DLD1 (cell line): Measurements from ENCODE around the gene RBM33.

Source experiments
- in situ Hi-C: cut with HindIII; loops from 2 replicates; pipeline ENCODE4 v1.10.0; 2017; ENCODE audit warnings: low sequenced_read_pairs

RBM33 gene

DNA sequence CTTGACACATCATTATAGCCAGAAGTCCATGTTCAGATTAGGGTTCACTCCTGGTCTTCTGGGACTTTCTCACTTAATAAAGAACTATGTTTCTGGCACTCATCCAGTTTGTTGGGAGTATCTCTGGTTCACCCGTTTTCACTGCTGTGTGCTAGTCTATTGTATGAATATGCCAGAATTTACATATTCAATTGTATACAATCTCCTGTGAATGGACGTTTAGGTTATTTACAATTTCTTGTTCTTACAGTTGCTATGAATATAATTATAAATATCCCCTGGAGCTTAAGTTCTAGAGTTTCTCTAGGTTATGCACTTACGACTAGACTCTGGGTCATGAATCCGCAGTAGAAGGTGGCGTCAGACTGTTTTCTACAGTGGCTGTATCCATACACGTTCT lies 20.0 kb upstream of the RBM33 start:
- in situ Hi-C loops: no loop called here

DNA sequence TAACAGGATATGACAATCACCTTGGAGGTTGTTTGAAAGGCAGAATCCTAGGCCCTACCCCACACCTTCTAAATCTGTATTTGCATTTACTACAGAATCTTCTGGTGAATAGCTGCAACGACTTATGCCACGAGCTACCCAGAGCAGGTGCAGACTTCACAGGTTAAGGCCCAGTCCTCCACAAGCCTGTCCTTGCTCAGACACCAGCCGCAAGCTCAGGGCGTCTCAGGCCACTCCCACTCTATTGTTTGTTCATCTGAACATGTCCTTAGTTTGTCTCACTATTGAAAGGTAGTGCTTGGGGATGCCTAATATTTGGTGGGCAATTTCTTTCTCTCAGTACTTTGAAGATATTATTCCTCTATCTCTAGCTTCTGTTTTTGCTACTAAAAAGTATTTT lies 18.9 kb upstream of the RBM33 start:
- in situ Hi-C loops: no loop called here

DNA sequence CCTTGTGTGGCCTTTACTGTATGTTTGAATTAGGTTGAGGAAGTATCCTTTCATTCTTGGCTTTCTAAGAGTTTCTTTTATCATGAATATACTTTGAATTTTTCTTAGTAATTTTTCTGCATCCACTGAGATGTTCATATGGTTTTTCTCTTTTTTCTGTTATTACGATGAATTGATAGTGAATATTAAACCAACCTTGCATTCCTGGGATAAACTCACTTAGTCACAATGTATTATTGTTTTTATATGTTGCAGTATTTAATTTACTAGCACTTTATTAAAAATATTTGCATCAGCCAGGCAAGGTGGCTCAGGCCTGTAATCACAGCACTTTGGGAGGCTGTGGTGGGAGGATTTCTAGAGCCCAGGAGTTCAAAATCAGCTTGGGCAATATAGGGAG lies 15.3 kb upstream of the RBM33 start:
- in situ Hi-C loops: no loop called here

DNA sequence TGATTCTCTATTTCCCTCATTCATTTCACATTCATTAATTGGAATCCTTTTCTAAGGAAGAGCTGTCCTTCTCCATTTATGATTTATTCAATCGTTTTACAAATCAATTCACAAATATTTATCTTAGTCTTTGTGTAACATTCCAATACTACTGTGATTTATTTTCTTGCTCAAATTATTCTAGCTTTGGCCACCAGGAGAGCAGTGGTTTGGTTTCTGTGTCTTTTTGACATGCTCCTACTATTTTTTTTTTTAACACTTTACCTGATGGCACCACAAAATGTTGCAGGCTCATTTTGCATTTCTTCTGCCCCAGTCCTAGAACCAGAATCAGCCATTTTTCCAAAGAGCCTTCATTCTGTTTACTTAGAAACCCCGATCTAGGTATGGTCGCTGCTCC lies 13.3 kb upstream of the RBM33 start:
- in situ Hi-C loops: no loop called here

DNA sequence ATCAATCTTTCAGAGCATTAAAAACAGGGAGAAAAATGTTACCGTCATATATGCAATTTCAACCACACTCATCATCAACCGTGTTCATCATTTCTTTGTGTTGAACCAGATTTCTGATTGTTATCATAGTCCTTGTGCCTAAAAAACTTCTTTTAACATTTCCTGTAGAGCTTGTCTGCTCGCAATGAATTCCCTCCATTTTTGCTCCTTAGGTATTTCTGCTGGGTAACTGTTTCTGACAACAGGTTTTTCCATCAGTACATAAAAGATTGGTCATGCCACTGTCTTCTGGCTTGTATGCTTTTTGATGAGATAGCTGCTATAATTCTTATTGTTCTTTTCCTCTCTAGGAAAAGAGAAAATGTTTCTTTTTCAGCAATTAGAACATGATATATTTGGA lies 8.6 kb upstream of the RBM33 start:
- in situ Hi-C loops: no loop called here

DNA sequence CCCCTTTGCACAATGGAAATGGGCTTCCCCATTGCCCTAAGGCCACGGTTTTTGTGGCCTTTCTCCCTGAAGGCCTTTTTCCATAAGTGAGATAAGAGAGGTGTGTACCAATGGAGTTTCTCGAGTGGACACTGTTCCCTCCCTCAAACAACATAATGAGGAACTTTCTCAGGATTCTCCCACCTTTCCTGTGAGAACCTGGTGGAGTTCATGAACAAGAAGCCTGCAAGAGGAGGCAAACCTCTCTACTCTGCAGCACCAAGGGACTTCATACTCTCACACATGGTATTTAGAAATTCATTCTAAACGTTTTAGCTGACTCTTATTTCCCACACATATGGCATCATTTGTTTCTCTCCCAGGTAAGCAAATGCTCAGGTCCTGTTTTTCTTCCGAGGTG lies 7.3 kb upstream of the RBM33 start:
- in situ Hi-C loops: no loop called here

DNA sequence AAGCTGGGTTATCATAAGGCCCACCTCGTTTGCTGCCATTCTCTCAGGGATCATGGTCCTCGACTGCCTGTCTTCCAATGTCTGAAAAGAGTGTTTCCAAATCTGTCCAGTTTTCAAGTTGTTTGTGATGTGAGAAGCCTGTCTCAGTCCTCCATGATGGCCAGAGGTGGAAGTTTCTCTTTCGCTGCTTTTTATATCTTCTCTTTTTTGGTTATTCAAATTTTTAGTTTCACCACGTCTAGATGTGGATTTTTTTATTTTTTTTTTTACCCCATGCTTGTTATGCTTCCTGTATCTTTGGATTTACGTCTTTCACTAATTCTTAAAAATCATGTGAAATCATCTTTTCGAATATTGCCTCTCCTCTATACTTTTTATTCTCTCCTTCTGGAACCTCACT lies 6.1 kb upstream of the RBM33 start:
- in situ Hi-C loops: no loop called here

DNA sequence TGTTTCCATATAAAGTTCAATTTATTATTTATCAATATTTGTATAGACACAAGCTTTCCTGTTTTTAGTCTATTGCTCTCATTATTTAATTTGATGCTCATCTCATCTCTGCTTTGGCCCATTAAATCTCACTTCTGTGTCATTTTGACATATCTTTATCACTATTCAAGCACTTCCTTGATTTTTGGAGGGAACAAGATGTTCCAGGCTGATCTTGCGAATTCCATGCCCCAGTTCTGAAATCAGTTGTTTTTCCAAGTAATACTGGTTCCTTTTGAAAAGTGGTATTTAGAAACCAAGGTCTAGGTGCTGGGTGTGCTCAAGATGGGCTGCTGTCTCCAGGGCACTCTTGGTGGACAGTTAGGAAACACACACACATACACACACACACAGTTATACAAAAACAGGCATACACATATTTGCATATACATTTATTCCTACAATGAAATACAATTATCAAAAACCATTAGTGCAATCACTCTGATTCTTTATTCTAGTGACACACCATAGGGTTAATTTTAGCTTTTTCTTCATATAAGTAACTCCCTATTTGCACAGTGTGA lies 4.4 kb upstream of the RBM33 start:
- in situ Hi-C loops: no loop called here

DNA sequence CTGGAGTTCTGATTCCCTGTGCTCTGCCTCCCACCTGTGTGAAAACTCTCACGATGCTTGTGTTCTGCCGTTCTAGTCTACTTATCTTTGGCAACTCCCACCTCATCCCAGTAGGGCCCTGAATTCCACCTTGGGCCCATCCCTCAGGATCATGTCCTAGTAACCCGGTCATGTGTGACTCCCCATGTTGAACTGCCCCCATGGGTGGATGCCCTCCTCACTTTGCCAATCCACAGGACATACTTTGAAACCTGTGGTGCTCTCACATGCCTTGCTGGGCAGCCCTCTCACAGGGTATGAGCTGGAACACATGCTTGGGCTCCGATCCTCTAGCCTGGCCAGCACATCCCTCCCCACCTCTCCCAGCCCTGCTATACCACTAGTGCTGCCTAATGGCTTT lies 3.8 kb upstream of the RBM33 start:
- in situ Hi-C loops: no loop called here

DNA sequence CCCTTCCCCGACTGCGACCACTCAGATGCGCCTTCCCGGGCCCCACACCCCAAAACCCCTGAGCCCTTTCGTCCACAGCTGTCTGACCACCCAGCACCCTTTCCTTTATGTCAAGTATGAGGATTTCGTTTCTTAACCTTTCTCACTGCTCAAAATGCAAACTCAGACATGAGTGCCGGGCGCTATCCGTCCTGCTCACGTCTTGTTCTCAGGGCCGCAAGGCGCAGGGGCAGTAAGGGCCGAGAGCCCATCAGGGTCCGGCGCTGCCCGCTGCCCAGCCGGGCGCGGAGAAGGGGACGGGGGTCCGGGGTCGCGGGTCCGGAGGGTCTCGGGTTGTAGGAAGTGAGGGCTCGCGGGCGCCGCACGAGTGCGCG lies 670 bp upstream of the RBM33 start:
- in situ Hi-C loops: no loop called here

DNA sequence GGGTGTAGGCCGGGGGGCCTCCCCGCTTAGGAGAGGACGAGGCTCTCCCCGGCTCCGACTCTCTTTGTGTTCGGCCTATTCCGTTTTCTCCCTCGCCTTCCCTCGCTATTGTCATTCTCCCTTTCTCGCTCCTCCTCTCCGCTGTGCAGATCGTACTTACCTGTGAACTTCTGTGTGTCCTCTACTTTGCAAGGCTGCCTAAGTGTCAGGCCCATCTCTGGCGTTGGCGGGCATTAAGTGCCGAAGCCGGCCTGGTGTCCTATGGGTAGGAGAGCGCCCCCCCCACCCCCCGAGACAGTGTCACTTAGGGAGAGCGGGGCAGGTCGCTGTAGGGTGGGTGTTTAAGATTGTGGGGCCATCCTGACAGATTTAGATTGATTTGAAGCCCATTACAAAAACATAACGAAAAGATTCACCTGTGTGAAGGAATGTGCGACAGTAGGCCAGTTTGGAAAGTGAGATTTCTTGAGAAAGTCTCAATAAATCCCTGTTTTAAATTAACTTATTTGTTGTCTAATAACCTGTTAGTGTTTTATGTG lies 579 bp downstream of the RBM33 start:
- in situ Hi-C loops: no loop called here

DNA sequence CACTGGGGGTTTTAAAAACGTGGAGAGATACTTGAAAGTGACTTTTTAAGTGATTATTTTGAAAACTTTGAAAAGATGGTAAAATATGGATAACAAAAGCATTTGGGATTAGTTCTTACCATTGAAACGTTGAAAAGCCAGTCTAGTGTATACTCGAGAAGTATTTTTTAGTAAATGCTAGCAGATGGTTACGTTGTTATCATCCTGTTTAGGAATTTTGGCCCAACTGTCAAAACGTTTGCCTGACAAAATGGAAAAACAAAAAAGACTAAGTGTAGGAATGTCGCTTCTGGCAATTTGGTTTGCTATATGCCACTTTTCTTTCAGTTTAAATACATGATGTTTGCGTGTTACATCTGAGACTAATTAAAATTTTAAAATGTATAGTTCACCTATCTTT lies 1.2 kb downstream of the RBM33 start:
- in situ Hi-C loops: no loop called here

DNA sequence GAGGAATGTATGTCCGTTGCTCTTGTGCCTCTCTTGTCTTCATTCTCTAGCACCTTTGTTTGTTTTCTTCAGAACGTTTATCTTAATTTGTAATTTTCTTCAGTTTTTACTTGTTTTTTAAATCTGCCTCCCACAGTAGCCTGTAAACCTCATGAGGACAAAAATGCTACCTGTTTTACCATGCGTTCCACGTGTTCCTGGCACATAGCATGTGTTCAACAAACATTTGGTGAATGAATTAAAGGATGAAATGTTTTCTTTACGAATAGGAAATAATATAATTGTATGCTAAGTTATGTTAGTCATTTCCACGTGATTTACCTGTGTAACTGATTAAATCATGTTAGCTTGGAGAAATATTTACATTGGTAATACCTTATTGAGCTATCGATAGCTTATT lies 2.2 kb downstream of the RBM33 start:
- in situ Hi-C loops: no loop called here

DNA sequence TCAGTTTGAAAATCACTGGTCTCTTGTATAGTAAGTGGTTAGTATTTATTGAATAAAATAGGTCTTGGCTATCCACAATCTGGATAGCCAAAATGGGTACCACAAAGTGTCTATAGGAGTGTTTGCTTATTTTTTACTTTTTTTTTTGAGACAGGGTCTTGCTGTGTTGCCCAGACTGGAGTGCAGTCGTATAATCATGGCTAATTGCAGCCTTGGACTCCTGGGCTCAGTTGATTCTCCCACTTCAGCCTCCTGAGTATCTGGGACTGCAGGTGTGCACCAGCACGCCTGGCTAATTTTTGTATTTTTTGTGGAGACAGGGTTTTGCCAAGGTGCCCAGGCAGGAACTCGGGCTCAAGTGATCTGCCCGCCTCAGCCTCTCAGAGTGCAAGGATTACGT lies 2.8 kb downstream of the RBM33 start:
- in situ Hi-C loops: no loop called here

DNA sequence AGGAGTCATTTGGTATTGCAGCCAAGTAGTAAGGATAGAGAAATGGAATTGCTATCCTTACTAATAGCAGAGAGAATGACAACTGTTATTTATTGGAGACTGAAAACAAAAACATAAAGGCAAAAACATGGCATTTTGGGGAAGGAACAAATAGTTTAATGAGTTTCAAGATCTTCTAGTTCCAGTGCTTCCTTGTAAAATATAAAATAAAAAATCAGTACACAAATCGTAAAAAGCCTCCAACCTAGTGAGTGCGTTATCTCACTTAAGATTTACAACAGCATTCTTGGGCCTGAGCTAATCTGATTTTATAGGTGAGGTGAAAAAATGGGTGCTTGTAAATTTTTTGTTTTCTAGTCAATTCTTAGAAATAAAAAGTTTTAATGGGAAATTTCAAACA lies 3.3 kb downstream of the RBM33 start:
- in situ Hi-C loops: no loop called here

DNA sequence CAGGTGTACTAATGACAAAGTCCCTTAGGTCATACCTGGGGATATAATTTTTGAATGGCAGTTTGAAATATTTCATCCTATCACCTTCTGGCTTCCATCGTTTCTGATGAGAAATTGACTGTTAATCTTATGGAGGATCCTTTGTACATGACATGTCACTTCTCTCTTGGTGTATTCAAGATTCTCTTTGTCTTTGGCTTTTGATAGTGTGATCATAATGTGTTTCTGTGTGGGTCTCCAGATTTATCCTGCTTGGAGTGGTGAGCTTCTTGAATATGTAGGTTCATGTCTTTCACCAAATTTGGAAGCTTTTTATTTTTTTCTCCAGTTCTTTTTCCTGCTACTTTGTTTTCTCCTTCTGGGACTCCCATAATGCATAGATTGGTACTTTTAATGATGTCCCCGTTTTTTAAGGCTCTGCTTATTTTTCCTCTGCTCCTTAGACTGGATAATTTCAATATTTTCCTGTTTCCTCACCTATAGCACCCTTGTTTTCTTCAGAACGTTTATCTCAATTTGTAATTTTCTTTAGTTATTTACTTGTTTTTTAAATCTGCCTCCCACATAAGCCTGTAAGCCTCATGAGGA lies 4.4 kb downstream of the RBM33 start:
- in situ Hi-C loops: no loop called here

DNA sequence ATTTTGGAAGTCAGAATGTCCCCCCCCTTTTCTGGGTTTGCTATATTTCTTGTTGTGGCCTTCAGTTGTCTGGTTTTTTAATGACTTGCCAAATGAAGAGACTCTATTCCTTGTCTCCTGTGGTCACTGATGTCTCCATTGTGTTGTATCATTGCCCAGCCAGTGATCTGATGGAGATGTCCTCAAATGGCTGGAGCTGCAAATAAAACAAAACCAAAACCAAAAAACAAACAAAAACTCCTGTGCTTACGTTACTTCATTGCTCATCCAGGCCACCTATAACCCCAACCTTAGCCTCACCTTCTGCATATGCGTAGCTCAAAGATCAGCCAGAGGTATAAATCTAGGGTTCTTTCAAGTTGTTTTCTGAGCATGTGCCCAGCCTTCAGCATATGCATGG lies 5.1 kb downstream of the RBM33 start:
- in situ Hi-C loops: no loop called here

DNA sequence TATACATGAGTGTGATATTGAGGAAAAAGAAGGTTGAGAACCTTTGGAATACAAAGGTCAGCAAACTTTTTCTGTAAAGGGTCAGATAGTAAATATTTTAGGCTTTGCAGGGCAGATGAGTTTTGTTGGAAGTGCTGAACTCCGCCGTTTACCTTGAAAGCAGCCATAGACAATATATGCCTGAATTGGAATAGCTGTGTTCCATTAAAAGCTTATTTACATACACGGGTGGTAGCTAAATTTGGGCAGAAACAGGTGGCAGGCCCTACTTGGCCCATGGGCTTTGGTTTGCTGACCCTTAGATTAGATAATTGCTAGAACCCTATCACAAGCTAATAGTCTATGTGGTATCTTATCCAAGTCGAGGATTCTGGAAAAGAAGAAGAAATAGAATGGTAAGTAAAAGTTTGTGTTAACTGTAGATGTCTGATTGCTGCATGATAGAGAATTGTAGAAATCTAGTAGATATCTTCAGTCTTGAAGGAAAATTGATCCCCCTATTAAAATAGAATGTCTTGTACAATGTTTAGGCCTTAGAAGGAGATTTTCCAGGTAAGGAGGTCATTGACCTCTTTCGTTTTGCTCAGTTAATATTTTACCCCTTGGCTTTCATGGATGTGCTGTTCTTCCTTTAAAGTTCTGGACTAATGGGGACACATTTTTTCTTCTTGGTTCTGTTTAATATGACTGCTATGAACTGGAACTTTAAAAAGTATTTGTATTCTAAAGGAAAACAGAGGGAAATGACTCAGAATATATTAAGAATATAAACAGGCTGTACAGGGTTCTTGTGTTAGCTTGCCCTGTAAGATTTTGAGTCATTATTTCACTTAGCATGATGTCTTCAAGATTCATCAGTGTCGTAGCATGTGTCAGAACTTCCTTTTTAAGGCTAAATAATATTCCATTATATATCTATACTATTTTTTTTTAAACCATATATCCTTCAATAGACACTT lies 8.0 kb downstream of the RBM33 start:
- in situ Hi-C loops: no loop called here

DNA sequence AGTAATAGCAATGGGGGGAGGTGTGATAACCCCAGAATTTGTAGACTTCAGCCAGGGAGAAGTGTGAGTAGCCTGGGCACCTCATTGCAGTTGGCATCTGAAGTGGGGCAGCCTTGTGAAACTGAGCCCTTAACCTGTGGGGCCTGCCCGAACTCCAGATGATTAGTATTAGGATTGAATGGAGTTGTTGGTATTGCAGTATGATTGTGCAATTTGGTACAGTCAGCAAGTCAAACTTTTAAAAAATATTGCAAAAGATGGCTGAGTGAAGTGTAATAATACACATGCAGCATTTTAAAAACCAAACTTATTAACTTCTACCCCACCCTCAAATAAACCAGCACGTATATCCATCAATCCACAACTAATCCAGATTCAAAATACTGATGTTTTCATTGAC lies 9.3 kb downstream of the RBM33 start:
- in situ Hi-C loops: no loop called here

DNA sequence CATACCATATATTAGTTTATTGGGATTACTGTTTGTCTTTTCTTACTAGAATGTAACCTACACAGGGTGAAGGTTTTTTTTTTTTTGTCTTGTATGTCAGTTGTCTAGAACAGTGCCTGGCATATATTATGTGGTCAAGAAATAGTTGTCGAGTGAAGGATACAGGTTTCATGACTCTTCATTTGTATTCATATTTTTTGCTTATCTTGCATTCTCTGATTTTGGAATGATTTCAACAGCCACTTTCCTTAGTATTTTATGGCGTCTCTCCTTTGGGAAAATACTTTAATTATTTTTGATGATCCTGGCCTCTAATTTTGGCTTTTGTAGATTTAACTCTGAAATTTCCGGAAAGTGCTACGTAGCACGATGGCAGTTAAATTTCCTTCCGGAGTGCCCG lies 12.4 kb downstream of the RBM33 start:
- in situ Hi-C loops: no loop called here

DNA sequence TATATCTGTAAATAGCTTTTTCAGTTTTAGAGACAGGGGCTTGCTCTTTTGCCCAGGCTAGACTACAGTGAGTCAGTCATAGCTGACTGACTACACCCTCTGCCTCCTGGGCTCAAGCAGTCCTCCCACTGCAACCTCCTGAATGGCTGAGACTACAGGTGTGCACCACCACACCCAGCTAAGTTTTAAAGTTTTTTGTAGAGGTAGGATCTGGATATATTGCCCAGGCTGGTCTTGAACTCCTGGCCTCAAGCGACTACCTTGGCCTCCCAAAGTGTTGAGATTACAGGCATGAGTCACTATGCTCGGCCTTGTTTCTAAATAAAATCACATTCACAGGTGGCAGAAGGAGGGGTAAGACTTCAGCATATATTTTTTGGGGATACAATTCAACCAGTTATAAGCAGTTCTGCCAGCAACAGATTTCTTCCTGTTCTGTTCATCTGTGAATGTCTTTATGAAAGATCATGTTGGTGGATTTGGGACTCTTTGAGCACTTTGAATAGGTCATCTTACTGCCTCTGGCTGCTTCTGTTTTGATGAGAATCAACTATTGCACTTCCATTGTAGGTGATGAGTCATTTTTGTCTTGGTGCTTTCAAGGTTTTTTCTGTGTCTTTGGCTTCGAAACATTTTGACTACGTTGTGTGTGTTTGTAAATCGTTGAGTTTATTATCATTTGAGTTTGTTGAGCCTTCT lies 15.7 kb downstream of the RBM33 start:
- in situ Hi-C loops: no loop called here

DNA sequence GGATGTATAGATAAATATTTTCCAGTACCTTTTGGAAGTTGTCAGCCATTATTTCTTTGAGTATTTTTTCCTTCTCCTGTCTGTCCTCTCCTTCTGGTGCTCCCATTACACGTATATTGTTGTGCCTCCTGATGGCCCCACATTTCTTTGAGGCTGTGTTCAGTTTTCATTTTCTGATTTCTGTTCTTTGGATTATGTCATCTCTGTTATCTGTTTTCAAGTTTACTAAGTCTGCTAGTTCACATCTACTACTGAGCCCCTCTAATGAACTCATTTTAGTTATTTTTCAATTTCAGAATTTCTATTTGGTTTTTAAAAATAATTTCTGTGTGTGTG lies 16.3 kb downstream of the RBM33 start:
- in situ Hi-C loops: no loop called here
